Measurements from ENCODE around the gene RANBP10. TPM values are rescaled to one million over a fixed set of nuclear protein-coding genes. Genes with fewer than 3 reads are reported as not detected.

RANBP10 gene
- total and polyA plus RNA-seq, 4 donors = 6.7 to 23.0 (median 14.3) TPM

DNA sequence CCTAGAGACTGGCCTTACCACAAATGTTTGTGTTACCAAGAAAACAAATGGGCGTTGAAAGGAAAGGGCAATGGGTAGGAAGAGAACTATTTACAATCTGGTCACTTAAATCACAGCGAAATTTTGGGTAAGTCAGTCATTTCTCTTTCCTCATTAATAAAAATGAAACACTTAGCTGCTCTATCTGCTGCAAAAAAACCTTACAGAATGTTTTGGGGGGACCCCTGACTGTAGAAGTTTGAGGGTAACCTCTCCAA lies 39.6 kb upstream of the RANBP10 start:
- Histone ChIP-seq H3K27me3 (ENCODE audit: control insufficient read depth in 3 of 3, insufficient read depth in 3 of 3, low read length in 2 of 3) (no peaks in the 10 kb centered on the region), H3K9ac (ENCODE audit: insufficient read depth in 1 of 2, low read length in 2 of 2) (peak overlapping the region; percentile 44 to 87), H3K4me1 (ENCODE audit: control insufficient read depth in 5 of 5, insufficient read depth in 5 of 5, low read length in 5 of 5) (peaks cover 20 to 45% (median 24%) of the 10 kb centered on the region in 5 donors), H3K9me3 (ENCODE audit: control insufficient read depth in 4 of 4, insufficient read depth in 3 of 4, low read length in 3 of 4) (no peaks in the 10 kb centered on the region), H3K36me3 (ENCODE audit: control insufficient read depth in 4 of 4, insufficient read depth in 4 of 4, low read length in 4 of 4) (peaks cover 0 to 6% (median 2%) of the 10 kb centered on the region in 4 donors), H3K4me3 (peak overlapping the region; percentile 78), H3K27ac (ENCODE audit: low read depth in 1 of 2, low read length in 1 of 2) (peak overlapping the region; percentile 93 to 97)
- ATAC-seq (ENCODE audit: insufficient read depth, low FRiP score) (no peak), DNase-seq (no peak)
- TF ChIP-seq, protein P1, sequence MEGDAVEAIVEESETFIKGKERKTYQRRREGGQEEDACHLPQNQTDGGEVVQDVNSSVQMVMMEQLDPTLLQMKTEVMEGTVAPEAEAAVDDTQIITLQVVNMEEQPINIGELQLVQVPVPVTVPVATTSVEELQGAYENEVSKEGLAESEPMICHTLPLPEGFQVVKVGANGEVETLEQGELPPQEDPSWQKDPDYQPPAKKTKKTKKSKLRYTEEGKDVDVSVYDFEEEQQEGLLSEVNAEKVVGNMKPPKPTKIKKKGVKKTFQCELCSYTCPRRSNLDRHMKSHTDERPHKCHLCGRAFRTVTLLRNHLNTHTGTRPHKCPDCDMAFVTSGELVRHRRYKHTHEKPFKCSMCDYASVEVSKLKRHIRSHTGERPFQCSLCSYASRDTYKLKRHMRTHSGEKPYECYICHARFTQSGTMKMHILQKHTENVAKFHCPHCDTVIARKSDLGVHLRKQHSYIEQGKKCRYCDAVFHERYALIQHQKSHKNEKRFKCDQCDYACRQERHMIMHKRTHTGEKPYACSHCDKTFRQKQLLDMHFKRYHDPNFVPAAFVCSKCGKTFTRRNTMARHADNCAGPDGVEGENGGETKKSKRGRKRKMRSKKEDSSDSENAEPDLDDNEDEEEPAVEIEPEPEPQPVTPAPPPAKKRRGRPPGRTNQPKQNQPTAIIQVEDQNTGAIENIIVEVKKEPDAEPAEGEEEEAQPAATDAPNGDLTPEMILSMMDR (IDR thresholded peaks at IDR 0.05; ENCODE audit: control extremely low read depth, extremely low read depth) = no peak
- 7 to 9% methylated on average over 2 of the region's 2 CpGs for WGBS, 2 donors

DNA sequence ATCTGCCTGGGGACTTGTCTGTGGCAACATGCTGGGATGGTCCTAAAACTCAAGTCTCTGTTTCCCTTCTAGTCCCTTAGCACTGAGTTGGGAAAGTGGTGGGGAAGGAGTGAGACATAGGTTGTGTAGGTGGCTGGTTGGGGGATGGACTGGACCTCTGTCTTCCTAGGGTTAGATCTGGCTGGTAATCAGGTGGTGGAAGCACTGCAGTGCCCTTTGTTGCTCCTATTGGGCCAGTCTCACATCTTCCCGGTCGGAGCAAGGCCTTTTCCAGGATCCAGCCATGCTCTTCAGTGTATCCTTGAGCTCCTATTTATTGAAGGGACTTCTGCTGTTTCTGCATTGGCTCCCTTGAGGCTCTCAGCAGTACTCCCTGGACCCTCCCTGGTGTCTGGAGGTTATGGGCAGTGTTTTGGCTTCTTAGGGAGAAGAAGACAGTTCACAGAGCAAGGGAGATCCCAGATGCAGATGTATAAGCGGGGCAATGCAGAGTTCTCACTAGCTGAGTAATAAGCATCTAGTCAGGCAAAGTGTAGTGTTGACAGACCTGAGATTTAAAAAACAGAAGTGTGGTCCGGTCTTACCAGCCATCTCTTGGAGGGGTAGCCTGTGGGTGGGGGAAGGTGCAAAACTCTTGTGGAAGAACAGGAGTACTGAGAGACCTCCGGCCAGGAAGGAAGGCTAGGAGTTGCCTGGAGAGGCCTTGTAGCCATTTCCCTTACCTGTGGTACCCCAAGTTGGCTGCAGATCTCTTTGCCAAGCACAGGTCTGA lies 39.1 kb upstream of the RANBP10 start:
- Histone ChIP-seq H3K4me3 (no peak overlapping the region), H3K27ac (ENCODE audit: low read depth in 1 of 2, low read length in 1 of 2) (peak overlapping the region; percentile 71 to 93), H3K36me3 (ENCODE audit: control insufficient read depth in 4 of 4, insufficient read depth in 4 of 4, low read length in 4 of 4) (peaks cover 0 to 6% (median 2%) of the 10 kb centered on the region in 4 donors), H3K4me1 (ENCODE audit: control insufficient read depth in 5 of 5, insufficient read depth in 5 of 5, low read length in 5 of 5) (peaks cover 20 to 45% (median 24%) of the 10 kb centered on the region in 5 donors), H3K27me3 (ENCODE audit: control insufficient read depth in 3 of 3, insufficient read depth in 3 of 3, low read length in 2 of 3) (no peaks in the 10 kb centered on the region), H3K9ac (ENCODE audit: insufficient read depth in 1 of 2, low read length in 2 of 2) (peak overlapping the region; percentile 44 to 87), H3K9me3 (ENCODE audit: control insufficient read depth in 4 of 4, insufficient read depth in 3 of 4, low read length in 3 of 4) (no peaks in the 10 kb centered on the region)
- WGBS, 2 donors = 67 to 74% methylated on average over 5 of the region's 5 CpGs
- DNase-seq (no peak), ATAC-seq (ENCODE audit: insufficient read depth, low FRiP score) (no peak)
- TF ChIP-seq, protein P1 (IDR thresholded peaks at IDR 0.05; ENCODE audit: control extremely low read depth, extremely low read depth) = no peak

DNA sequence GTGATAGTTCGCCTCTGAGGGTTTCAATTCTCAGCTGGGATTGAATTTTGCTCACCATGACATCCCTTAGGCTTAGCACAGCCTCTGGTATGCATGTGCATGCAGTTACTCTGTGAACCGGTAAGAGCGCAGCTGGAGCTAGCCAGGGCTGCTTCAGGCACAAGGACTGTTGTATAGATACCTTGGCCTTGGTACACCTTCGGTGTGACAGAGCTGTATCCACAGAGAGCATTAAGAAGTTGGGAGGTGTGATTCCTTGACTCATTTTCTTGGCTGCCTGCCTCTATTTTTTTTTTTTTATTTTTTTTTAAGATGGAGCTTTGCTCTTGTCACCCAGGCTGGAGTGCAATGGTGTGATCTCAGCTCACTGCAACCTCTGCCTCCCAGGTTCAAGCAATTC lies 38.1 kb upstream of the RANBP10 start:
- Histone ChIP-seq H3K4me3 (no peak overlapping the region), H3K27ac (ENCODE audit: low read depth in 1 of 2, low read length in 1 of 2) (peak overlapping the region; percentile 10 to 12), H3K9me3 (ENCODE audit: control insufficient read depth in 4 of 4, insufficient read depth in 3 of 4, low read length in 3 of 4) (no peaks in the 10 kb centered on the region), H3K9ac (ENCODE audit: insufficient read depth in 1 of 2, low read length in 2 of 2) (no peak overlapping the region), H3K27me3 (ENCODE audit: control insufficient read depth in 3 of 3, insufficient read depth in 3 of 3, low read length in 2 of 3) (no peaks in the 10 kb centered on the region), H3K4me1 (ENCODE audit: control insufficient read depth in 5 of 5, insufficient read depth in 5 of 5, low read length in 5 of 5) (peaks cover 20 to 45% (median 24%) of the 10 kb centered on the region in 5 donors), H3K36me3 (ENCODE audit: control insufficient read depth in 4 of 4, insufficient read depth in 4 of 4, low read length in 4 of 4) (peaks cover 0 to 6% (median 1%) of the 10 kb centered on the region in 4 donors)
- 85 to 88% methylated on average over 4 of the region's 4 CpGs for WGBS, 2 donors
- TF ChIP-seq, protein P1 (IDR thresholded peaks at IDR 0.05; ENCODE audit: control extremely low read depth, extremely low read depth) = no peak
- ATAC-seq (ENCODE audit: insufficient read depth, low FRiP score) = no peak
- DNase-seq = no peak

All from lung (tissue), 12 donors.